ENCODE measurements around the gene TTC32. TPM values are rescaled to one million over a fixed set of nuclear protein-coding genes. Genes with fewer than 3 reads are reported as not detected.
"Not testable (repeated sequence)": the region's sequence is repeated elsewhere in the genome, so short reads cannot be mapped to it uniquely, and the experiment has no call there.

The TTC32 gene
- total RNA-seq, result 14.7 and 17.7 TPM in 2 replicates

- intact Hi-C loops (cut with micrococcal nuclease), result loop anchor here (1.0 to 10.0 kb wide), 13 partner anchors 89 to 1341 kb away; partner anchors contain the start of genes HS1BP3, LAPTM4A, LDAH and PUM2
Measured at GRCh38 chr2:19901442-19902215, at the start of gene TTC32. Gene TTC32, minus strand, starts transcription at chr2:19901983. Its CDS starts 129 bp downstream, at chr2:19901854.

DNA sequence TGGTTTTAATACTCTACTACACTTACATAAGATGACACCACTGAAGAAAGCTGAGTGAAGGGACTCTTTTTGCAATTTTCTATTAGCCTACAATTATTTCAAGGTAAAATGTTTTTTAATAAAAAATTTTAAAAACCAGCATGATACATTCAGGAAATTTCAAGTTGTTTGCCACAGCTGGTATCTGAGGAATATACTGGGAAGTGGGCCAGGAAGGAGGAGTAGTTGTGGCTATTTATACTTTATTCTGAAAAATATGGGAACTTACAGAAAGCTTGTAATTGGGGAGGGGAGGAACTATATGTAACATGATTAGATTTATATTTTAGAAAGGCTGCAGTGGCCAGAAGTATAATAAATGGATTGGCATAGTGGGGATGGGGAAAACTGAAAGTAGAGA lies 47.3 kb upstream of the TTC32 start:
- intact Hi-C loops (cut with micrococcal nuclease), result no loop called here

DNA sequence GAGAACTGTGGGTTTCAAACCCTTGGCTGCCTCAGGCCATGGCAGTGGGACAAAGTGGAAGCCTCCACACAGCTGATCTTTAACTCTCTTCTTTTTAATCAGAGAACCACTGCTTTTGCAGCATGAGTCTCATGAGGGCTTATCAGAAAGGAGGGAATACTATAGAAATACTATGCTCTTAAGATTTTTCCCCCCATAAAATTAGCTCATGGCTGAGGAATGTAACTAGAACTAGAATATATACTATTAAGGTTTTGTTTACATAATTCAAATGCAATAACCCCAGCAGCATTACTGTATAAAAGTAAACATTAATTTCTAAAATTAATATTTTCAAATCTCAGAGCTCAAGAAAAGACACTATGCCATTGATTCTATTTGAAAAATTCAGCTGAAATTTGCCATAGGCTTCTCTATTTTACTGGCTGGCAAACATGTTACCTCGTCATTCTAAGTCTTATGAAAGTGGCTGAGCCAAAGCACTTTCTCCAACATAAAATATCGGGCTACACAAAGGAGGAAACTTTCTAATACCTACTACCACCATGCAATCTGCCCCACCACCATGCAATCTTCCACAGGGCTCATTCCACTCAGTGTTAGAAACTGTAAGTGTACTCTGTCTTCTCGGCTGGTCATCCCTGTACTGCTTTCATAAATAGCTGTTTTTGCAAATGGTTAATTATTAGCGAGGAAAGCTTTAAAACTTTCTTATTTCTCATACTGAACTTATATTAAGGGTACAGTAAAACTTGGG lies 45.6 kb upstream of the TTC32 start:
- intact Hi-C loops (cut with micrococcal nuclease), result no loop called here

DNA sequence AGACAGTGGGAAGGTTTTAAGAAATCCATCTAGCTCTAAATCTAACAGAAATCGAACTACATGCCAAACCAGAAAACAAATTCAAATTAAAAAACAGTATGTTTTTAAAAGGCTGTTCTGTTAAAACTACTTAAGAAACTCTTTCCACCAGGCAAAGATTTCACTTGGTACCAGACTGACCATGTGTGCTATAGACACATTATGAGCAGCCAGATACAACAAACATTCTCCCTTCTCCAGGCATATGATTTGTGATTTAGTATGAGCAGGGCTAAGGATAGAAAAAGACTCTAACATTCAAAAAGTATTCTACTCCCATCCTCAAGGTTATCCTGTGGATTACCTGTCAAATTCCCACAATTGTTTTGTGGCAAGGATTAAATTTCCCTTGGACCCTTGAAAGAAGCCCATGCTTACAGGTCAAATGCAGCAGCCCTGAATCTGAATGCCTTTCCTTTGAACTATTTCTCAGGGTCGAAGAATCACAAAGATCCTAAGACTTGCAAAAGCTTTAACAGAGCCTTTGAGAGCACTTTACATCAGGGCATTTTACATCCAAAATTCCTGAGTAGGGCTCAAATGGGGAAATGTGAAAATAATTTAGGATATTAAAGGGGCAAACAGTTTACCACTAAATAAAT lies 42.5 kb upstream of the TTC32 start:
- intact Hi-C loops (cut with micrococcal nuclease), result no loop called here

DNA sequence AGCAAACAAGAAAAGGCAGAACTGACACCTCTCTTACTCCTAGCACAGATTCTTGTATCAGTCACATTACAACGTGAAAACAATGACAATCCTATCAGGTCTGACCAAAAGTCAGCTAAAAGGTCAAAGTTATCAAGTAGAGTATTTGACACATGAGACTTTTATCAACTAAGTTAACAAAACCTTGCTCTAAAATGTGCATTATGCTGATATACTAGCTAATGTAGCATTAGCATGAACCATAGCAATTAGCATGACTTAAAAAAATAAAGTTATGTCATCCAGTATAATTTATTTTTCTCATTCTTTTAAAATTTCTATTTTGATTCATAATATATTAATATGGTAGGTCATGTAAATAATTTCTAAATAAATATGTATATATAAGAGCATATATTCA lies 41.4 kb upstream of the TTC32 start:
- intact Hi-C loops (cut with micrococcal nuclease), result no loop called here

DNA sequence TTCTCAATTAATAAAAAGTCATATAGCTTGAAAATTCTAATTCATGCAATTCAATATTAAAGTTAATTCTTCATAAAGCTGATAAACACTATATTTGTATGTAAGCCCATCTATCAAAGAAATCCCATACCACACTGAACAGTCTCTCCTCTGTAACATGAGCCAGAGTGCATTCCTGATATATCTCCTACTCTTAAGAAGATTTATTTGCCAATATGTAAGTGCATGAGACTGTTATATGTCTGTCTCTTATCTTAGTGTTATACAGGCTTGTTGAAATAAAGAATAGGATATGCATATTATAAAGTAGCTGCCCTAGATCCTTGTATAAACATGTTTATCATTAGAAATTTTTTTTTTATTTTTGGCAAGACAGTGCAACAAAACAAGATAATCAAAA lies 40.4 kb upstream of the TTC32 start:
- intact Hi-C loops (cut with micrococcal nuclease), result no loop called here

DNA sequence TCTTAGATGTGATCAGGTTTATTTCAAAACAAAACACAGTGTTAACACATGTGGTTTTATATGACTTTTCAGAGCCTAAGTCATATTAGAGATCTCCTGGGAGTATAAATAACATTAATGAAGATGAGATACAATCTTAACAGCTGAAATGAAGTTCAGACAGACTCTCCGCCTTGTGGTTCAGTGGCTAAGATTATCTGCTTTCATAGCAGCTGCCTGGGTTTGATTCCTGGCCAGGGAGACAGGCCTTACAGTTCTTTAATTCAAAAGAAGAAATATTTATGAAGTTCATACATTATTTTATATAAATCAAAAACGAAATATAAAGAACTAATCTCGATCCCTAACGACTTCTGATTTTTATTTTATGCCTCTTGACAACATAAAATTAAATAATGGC lies 35.2 kb upstream of the TTC32 start:
- intact Hi-C loops (cut with micrococcal nuclease), result no loop called here

DNA sequence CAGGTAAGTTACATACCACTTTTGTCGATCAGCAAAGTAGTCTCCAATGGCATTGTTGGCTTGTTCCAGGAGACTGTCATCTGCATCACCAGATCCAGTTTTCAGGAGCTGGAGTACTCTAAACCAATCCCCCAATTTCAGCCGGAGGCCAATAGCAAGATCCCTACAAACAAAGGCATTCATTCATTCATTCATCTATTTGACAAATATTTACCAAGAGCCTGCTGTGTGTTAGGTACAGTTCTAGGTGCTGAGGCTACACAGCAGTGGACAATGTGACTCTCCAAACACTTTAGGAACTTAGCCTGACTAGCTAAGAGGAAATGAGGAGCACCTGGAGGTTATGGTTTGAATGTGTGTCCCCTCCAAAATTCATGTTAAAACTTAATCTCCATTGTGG lies 34.4 kb upstream of the TTC32 start:
- intact Hi-C loops (cut with micrococcal nuclease), result no loop called here

- intact Hi-C loops (cut with micrococcal nuclease), result no loop called here
Measured at GRCh38 chr2:19933351-19933981, 31.7 kb upstream of the TTC32 start.

DNA sequence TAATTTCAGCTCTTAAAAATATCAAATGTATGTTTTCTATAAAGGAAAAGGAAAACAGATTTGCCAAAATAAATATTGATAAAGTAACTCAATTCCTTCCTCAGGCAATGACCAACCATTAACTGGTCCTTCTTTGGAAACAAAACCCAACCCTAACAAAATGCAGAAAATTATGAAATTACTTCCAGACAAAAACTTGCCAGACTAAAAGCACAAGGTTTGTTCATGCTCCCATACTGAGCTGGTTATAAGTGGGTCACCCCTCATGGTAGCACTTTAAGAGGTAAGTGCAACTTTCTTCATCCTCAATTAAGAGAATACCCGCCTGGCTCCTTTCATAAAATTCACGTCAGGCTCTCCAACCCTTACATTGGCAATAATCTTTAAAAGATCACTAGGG lies 31.1 kb upstream of the TTC32 start:
- intact Hi-C loops (cut with micrococcal nuclease), result no loop called here

GRCh38 chr2:19929226-19929625 lies 27.4 kb upstream of the TTC32 start:
- intact Hi-C loops (cut with micrococcal nuclease), result no loop called here

GRCh38 chr2:19927816-19928215 lies 26.0 kb upstream of the TTC32 start:
- intact Hi-C loops (cut with micrococcal nuclease), result not testable (repeated sequence)

DNA sequence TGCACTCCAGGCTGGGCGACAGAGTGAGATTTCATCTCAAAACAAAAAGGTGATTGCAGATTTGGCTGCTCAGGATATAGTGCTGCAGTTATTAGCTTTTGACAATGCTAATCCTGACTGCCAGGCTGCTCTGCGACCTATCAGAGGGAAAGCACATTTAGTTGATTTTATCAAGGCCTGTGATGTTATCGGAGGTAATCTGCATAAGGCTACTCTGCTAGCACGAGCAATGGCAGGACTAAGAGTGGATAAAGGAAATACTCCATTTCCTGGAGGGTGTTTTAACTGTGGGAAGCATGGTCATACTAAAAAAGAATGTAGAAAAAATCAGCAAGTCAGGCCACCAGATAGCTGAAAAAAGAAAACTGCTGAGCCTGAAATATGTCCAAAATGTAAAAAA lies 22.7 kb upstream of the TTC32 start:
- intact Hi-C loops (cut with micrococcal nuclease), result not testable (repeated sequence)

- intact Hi-C loops (cut with micrococcal nuclease), result not testable (repeated sequence)
Measured at GRCh38 chr2:19922188-19922587, 20.4 kb upstream of the TTC32 start.

- intact Hi-C loops (cut with micrococcal nuclease), result no loop called here
Measured at GRCh38 chr2:19916385-19916950, 14.7 kb upstream of the TTC32 start.

DNA sequence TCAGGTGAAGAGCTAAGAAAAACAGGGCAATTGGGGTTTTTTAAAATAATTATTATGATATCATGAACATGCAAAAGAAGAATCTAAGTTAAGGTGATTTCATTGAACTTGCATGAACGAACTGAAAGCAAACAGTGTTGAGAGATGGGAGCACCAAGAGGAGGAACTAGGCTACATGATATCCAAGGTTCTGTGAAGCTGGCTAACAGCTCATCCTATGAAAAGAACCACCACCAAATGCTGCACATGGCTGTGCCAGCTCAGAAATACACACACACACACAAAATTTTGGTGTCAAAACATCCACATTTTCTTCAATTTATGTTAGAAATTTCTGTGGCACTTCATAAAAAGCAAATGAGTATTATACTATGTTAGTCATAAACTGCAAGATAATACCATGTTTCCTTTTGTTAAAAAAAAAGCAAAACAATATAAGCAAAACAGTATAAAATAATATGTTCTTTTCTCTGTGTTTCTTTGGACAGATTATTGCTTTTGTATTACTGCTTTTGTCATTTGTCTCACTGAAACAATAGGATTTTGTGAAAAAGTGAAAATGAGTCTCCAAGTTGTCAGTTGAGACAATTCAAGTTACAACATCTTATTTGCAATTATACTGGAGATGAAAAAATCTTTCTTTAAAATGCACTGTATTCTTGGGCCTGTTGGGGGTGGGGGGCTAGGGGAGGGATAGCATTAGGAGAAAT lies 12.6 kb upstream of the TTC32 start:
- intact Hi-C loops (cut with micrococcal nuclease), result no loop called here

DNA sequence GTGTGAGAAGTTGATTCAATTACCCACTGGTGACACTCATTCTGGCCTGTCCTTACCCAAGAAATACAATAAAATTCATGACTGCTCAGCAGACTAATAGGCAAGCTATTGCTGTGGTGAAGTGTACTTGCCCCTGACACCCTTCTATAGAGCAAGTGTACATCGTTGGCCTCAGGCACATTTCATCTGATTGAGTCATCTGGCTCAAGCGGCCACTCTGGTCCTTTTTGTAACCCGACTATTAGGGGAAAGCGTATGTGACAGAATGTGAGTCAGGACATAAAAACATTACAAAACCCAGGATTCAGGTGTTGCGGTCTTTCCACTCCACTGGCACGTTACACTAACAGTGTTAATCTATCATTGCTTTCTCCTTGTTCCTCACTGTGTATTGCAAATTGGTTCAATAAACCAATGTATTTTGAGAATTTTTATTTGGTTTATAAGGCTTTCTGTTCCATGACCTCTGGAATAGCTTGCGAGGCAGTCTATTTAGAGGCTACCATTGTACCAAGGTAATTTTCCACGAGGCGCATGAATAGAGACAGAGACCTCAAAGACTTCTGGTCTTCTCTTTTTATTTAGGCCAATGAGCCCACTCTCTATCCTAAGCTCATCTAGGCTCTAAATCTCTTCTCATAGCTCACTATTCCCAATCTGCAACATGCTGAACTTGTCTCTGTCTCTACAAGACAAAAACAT lies 10.2 kb upstream of the TTC32 start:
- intact Hi-C loops (cut with micrococcal nuclease), result no loop called here

GRCh38 chr2:19902216-19902740 lies 495 bp upstream of the TTC32 start:
- intact Hi-C loops (cut with micrococcal nuclease), result loop anchor here (1.0 to 10.0 kb wide), 4 partner anchors 196 to 545 kb away; partner anchors contain the start of genes PUM2 and RHOB

DNA sequence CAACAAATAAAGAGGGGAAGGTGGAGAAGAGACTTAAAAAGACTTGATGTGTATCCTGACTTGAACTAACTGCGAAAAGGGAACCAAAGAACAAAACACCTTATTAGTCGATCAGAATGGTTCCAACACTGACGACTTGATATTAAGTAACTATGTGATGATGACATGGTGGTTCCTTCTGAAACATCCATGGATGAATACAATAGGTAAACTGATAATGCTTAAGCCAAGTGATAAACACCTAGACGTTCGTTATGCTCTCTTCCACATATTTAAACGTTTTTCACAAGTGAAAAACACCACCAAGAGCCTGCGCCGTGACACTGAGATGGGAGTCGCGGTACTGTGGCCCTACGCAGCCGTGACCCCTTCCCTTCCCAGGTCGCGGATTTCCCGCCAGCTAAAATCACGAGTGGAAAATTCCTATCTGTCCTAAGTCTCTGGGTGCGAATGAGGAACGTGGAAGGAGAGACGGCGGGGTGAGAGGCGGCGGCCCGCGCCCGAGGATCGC lies 797 bp downstream of the TTC32 start:
- intact Hi-C loops (cut with micrococcal nuclease), result loop anchor here (1.0 to 10.0 kb wide), 12 partner anchors 33 to 1341 kb away; partner anchors contain the start of genes HS1BP3, LAPTM4A, LDAH and RDH14
